ACC112 (cell line): Measurements from ENCODE around the gene SQSTM1.
"Not testable (repeated sequence)": the region's sequence is repeated elsewhere in the genome, so short reads cannot be mapped to it uniquely, and the experiment has no call there.

Experiments
- H2AFZ ChIP-seq: fragments of 200-600 bp; sonication (generic); one replicate; pipeline ENCODE4 v1.6.0; 2017; ENCODE audit warnings: antibody characterized with exemption, low read length; ENCODE audit not compliant: unreplicated experiment
- H3K27ac ChIP-seq: fragments of 200-600 bp; sonication (generic); 2 replicates; pipeline ENCODE4 v1.5.1; 2014; ENCODE audit warnings: low read depth, mild to moderate bottlenecking, antibody characterized with exemption, low read length, moderate library complexity
- H3K27me3 ChIP-seq: fragments of 200-600 bp; sonication (generic); 2 replicates; pipeline ENCODE4 v1.6.1; 2014; ENCODE audit warnings: mild to moderate bottlenecking, antibody characterized with exemption, low read length, moderate library complexity, mixed read lengths; ENCODE audit not compliant: insufficient read depth
- H3K36me3 ChIP-seq: fragments of 200-600 bp; sonication (generic); 2 replicates; pipeline ENCODE4 v1.6.1; 2016; ENCODE audit warnings: mild to moderate bottlenecking, antibody characterized with exemption, low read length, moderate library complexity, mixed read lengths; ENCODE audit not compliant: insufficient read depth
- H3K4me1 ChIP-seq: fragments of 200-600 bp; sonication (generic); one replicate; pipeline ENCODE4 v1.6.1; 2016; ENCODE audit warnings: low read length, mixed read lengths; ENCODE audit not compliant: insufficient read depth, unreplicated experiment, control insufficient read depth
- H3K4me3 ChIP-seq: fragments of 200-600 bp; sonication (generic); 2 replicates; pipeline ENCODE4 v1.5.1; 2014; ENCODE audit warnings: mild to moderate bottlenecking, low read depth, low read length
- H3K79me2 ChIP-seq: fragments of 200-600 bp; sonication (generic); one replicate; pipeline ENCODE4 v1.6.0; 2016; ENCODE audit warnings: low read length; ENCODE audit not compliant: control insufficient read depth, unreplicated experiment, insufficient read depth

The SQSTM1 gene

GRCh38 chr5:179780362-179780761 is 40.3 kb upstream of the SQSTM1 start:
- Histone ChIP-seq H3K4me1 (no peaks in the 10 kb centered on the region), H3K4me3 (no peak overlapping the region), H3K27ac (no peak overlapping the region), H3K79me2 (no peaks in the 10 kb centered on the region), H3K27me3 (no peaks in the 10 kb centered on the region), H2AFZ (no peak overlapping the region), H3K36me3 (peaks cover 13% of the 10 kb centered on the region; the same call in 1 of the 2 replicates)

GRCh38 chr5:179781846-179782245 is 38.9 kb upstream of the SQSTM1 start:
- H3K79me2 ChIP-seq: no peaks in the 10 kb centered on the region
- H3K4me1 ChIP-seq: no peaks in the 10 kb centered on the region
- H2AFZ ChIP-seq: no peak overlapping the region
- no peaks in the 10 kb centered on the region for H3K27me3 ChIP-seq
- H3K27ac ChIP-seq: no peak overlapping the region
- peaks cover 4% of the 10 kb centered on the region; the same call in 1 of the 2 replicates for H3K36me3 ChIP-seq
- H3K4me3 ChIP-seq: no peak overlapping the region

GRCh38 chr5:179783128-179783527 is 37.6 kb upstream of the SQSTM1 start:
- Histone ChIP-seq H3K27me3 (no peaks in the 10 kb centered on the region), H2AFZ (no peak overlapping the region), H3K36me3 (no peaks in the 10 kb centered on the region), H3K4me3 (no peak overlapping the region), H3K79me2 (no peaks in the 10 kb centered on the region), H3K27ac (no peak overlapping the region), H3K4me1 (no peaks in the 10 kb centered on the region)

GRCh38 chr5:179786861-179787260 is 33.8 kb upstream of the SQSTM1 start:
- Histone ChIP-seq H3K36me3 (no peaks in the 10 kb centered on the region), H3K4me1 (no peaks in the 10 kb centered on the region), H3K4me3 (no peak overlapping the region), H3K79me2 (no peaks in the 10 kb centered on the region), H2AFZ (no peak overlapping the region), H3K27ac (no peak overlapping the region), H3K27me3 (no peaks in the 10 kb centered on the region)

- Histone ChIP-seq H3K27me3 (no peaks in the 10 kb centered on the region), H3K4me1 (no peaks in the 10 kb centered on the region), H3K4me3 (no peak overlapping the region), H3K27ac (no peak overlapping the region), H3K36me3 (no peaks in the 10 kb centered on the region), H2AFZ (no peak overlapping the region), H3K79me2 (no peaks in the 10 kb centered on the region)
Measured at GRCh38 chr5:179788193-179788854, 32.4 kb upstream of the SQSTM1 start.

- H2AFZ ChIP-seq, H3K36me3 ChIP-seq, H3K79me2 ChIP-seq, H3K27ac ChIP-seq, H3K4me1 ChIP-seq, H3K27me3 ChIP-seq, H3K4me3 ChIP-seq: not testable (repeated sequence)
Measured at GRCh38 chr5:179789278-179789677, 31.4 kb upstream of the SQSTM1 start.

GRCh38 chr5:179791881-179792611 is 28.7 kb upstream of the SQSTM1 start:
- Histone ChIP-seq H3K4me1 (peaks cover 6% of the 10 kb centered on the region), H2AFZ (no peak overlapping the region), H3K27ac (no peak overlapping the region), H3K27me3 (no peaks in the 10 kb centered on the region), H3K36me3 (no peaks in the 10 kb centered on the region), H3K4me3 (no peak overlapping the region), H3K79me2 (no peaks in the 10 kb centered on the region)

GRCh38 chr5:179792612-179793467 is 27.9 kb upstream of the SQSTM1 start:
- H3K36me3 ChIP-seq: no peaks in the 10 kb centered on the region
- peaks cover 6% of the 10 kb centered on the region for H3K4me1 ChIP-seq
- no peaks in the 10 kb centered on the region for H3K27me3 ChIP-seq
- no peaks in the 10 kb centered on the region for H3K79me2 ChIP-seq
- H2AFZ ChIP-seq: no peak overlapping the region
- no peak overlapping the region for H3K4me3 ChIP-seq
- no peak overlapping the region for H3K27ac ChIP-seq

- no peak within 1 kb of the TSS for H3K4me3 ChIP-seq
- H3K27ac ChIP-seq: no peak within 1 kb of the TSS
Measured at GRCh38 chr5:179793468-179794139, 27.1 kb upstream of the SQSTM1 start, which contains the start of gene LTC4S. TSS of gene LTC4S (plus strand) at chr5:179793986. CDS start at chr5:179794081, 95 bp downstream.

GRCh38 chr5:179794171-179794570 is 26.5 kb upstream of the SQSTM1 start:
- no peaks in the 10 kb centered on the region for H3K27me3 ChIP-seq
- H3K36me3 ChIP-seq: peaks cover 3% of the 10 kb centered on the region; the same call in 1 of the 2 replicates
- H3K4me3 ChIP-seq: no peak overlapping the region
- peaks cover 6% of the 10 kb centered on the region for H3K4me1 ChIP-seq
- H3K27ac ChIP-seq: no peak overlapping the region
- H3K79me2 ChIP-seq: no peaks in the 10 kb centered on the region
- no peak overlapping the region for H2AFZ ChIP-seq

More at GRCh38 chr5:179793468-179794139, 27.1 kb upstream of the SQSTM1 start, which contains the start of gene LTC4S:
- H3K4me1 ChIP-seq: peaks cover 6% of the 10 kb centered on the region
- no peaks in the 10 kb centered on the region for H3K27me3 ChIP-seq
- H3K36me3 ChIP-seq: no peaks in the 10 kb centered on the region
- no peak within 1 kb of the TSS for H2AFZ ChIP-seq
- no peaks in the 10 kb centered on the region for H3K79me2 ChIP-seq
